MM.1S (cell line): Measurements from ENCODE around the gene VPS4A.

ENCODE experiments used
- DNase-seq: peaks from one replicate; pipeline ENCODE4 v3.0.0-alpha.2; 2015
- H2AFZ ChIP-seq: fragments of 300-600 bp; sonication (generic); 2 replicates; pipeline ENCODE4 v1.6.0; 2016; ENCODE audit warnings: antibody characterized with exemption, low read length
- H3F3A ChIP-seq: fragments of 300-600 bp; sonication (generic); 2 replicates; pipeline ENCODE4 v1.6.1; 2016; ENCODE audit warnings: mild to moderate bottlenecking, antibody characterized with exemption, low read length, moderate library complexity, mixed read lengths; ENCODE audit not compliant: insufficient read depth
- H3K27ac ChIP-seq: fragments of 300-600 bp; sonication (generic); 2 replicates; pipeline ENCODE4 v1.5.1; 2016; ENCODE audit warnings: mild to moderate bottlenecking, low read length
- H3K27me3 ChIP-seq: fragments of 300-600 bp; sonication (generic); replicated peaks from 2 replicates; pipeline ENCODE4 v1.6.0; 2016; ENCODE audit warnings: low read length; ENCODE audit not compliant: insufficient read depth
- H3K36me3 ChIP-seq: fragments of 300-600 bp; sonication (generic); replicated peaks from 2 replicates; pipeline ENCODE4 v1.6.1; 2016; ENCODE audit warnings: mild to moderate bottlenecking, low read length, mixed read lengths; ENCODE audit not compliant: insufficient read depth
- H3K4me1 ChIP-seq: fragments of 300-600 bp; sonication (generic); 2 replicates; pipeline ENCODE4 v1.6.1; 2016; ENCODE audit warnings: low read length, mixed read lengths
- H3K4me2 ChIP-seq: fragments of 300-600 bp; sonication (generic); 2 replicates; pipeline ENCODE4 v1.6.0; 2016; ENCODE audit warnings: low read depth, low read length
- H3K4me3 ChIP-seq: fragments of 300-600 bp; sonication (generic); 2 replicates; pipeline ENCODE4 v1.5.1; 2016; ENCODE audit warnings: low read length, mixed read lengths
- H3K79me2 ChIP-seq: fragments of 300-600 bp; sonication (generic); 2 replicates; pipeline ENCODE4 v1.6.1; 2016; ENCODE audit warnings: mixed run types, low read length, mixed read lengths
- H3K9ac ChIP-seq: fragments of 300-600 bp; sonication (generic); 2 replicates; pipeline ENCODE4 v1.6.1; 2016; ENCODE audit warnings: low read length, mixed read lengths
- H3K9me2 ChIP-seq: fragments of 300-600 bp; sonication (generic); replicated peaks from 2 replicates; pipeline ENCODE4 v1.6.1; 2016; ENCODE audit warnings: mild to moderate bottlenecking, low read length, mixed read lengths; ENCODE audit not compliant: insufficient read depth
- H3K9me3 ChIP-seq: fragments of 300-600 bp; sonication (generic); replicated peaks from 2 replicates; pipeline ENCODE4 v1.6.1; 2016; ENCODE audit warnings: mild to moderate bottlenecking, low read length, mixed read lengths; ENCODE audit not compliant: insufficient read depth
- H4K20me1 ChIP-seq: fragments of 300-600 bp; sonication (generic); 2 replicates; pipeline ENCODE4 v1.6.1; 2016; ENCODE audit warnings: mild to moderate bottlenecking, low read length, moderate library complexity, mixed read lengths; ENCODE audit not compliant: insufficient read depth
- EZH2 ChIP-seq: fragments of 300-600 bp; sonication (generic); optimal IDR thresholded peaks from 2 replicates; pipeline ENCODE3; 2017; ENCODE audit warnings: low read depth, mild to moderate bottlenecking, antibody characterized with exemption, low read length, mixed read lengths
- EZH2phosphoT487 ChIP-seq: fragments of 300-600 bp; sonication (generic); IDR thresholded peaks from 2 replicates; pipeline ENCODE4 v1.6.1; 2018; ENCODE audit warnings: antibody characterized with exemption, low read length
- TF ChIP-seq, protein P1 (sequence below): fragments of 300-600 bp; sonication (generic); IDR thresholded peaks from 2 replicates; pipeline ENCODE4 v1.5.1; 2016; ENCODE audit warnings: antibody characterized with exemption, low read length, mixed read lengths

VPS4A gene

DNA sequence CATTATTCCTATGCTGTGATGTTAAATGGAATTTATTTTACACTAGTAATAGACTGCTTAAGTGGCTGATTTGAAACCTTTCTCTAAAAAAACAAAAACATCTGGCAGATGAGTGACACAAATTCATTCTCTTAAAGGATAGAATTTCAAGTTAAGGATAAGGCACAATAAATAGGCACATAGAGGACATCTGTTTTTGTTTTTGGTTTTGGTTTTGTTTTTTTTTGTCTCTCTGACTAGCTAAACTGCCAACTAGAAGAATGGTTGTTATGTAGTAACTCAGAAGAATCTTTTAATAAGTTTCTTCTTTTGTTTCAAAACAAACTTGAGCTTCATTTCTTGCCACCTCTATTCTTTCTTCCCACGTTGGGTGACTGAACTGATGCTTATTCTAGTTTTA, 5.1 kb upstream of the VPS4A start:
- H3K9ac ChIP-seq: no peak overlapping the region
- TF ChIP-seq EZH2phosphoT487 (no peak), EZH2 (no peak)
- TF ChIP-seq, protein P1, sequence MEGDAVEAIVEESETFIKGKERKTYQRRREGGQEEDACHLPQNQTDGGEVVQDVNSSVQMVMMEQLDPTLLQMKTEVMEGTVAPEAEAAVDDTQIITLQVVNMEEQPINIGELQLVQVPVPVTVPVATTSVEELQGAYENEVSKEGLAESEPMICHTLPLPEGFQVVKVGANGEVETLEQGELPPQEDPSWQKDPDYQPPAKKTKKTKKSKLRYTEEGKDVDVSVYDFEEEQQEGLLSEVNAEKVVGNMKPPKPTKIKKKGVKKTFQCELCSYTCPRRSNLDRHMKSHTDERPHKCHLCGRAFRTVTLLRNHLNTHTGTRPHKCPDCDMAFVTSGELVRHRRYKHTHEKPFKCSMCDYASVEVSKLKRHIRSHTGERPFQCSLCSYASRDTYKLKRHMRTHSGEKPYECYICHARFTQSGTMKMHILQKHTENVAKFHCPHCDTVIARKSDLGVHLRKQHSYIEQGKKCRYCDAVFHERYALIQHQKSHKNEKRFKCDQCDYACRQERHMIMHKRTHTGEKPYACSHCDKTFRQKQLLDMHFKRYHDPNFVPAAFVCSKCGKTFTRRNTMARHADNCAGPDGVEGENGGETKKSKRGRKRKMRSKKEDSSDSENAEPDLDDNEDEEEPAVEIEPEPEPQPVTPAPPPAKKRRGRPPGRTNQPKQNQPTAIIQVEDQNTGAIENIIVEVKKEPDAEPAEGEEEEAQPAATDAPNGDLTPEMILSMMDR: no peak
- no peaks in the 10 kb centered on the region for H3K79me2 ChIP-seq
- H3K9me2 ChIP-seq: no peaks in the 10 kb centered on the region
- no peak overlapping the region for H3K4me2 ChIP-seq
- H3K4me3 ChIP-seq: no peak overlapping the region
- no peaks in the 10 kb centered on the region for H3K36me3 ChIP-seq
- no peak overlapping the region for H3K27ac ChIP-seq
- H3F3A ChIP-seq: no peaks in the 10 kb centered on the region
- H3K27me3 ChIP-seq: no peaks in the 10 kb centered on the region
- no peak overlapping the region for H2AFZ ChIP-seq
- peaks cover 6% of the 10 kb centered on the region; the same call in 1 of the 2 replicates for H3K4me1 ChIP-seq
- no peaks in the 10 kb centered on the region for H4K20me1 ChIP-seq
- H3K9me3 ChIP-seq: no peaks in the 10 kb centered on the region
- no peak for DNase-seq

DNA sequence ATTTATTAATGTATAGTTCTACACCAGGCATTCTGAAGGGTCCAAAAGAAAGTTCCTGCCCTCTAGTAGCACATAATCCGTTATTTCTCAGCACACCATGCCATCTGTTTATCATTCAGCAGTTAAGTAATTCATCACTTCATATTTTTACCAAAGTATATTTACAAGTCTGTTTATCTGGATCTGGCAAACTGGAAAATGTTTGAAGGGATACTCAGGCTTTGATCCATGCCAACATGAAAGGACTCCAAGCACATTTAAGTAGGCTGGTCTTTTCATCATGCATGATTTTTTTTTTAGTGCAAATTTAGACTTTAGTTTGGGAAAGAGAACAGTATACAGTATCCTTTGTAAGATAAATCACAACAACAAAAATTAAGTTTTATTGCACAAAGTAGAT, 4.1 kb upstream of the VPS4A start:
- Histone ChIP-seq H3K9ac (no peak overlapping the region), H3K9me3 (no peaks in the 10 kb centered on the region), H4K20me1 (no peaks in the 10 kb centered on the region), H3K4me2 (no peak overlapping the region), H3K9me2 (no peaks in the 10 kb centered on the region), H3F3A (peaks cover 6% of the 10 kb centered on the region; the same call in 1 of the 2 replicates), H3K79me2 (peaks cover 6% of the 10 kb centered on the region), H3K4me3 (no peak overlapping the region), H2AFZ (no peak overlapping the region), H3K36me3 (no peaks in the 10 kb centered on the region), H3K27me3 (no peaks in the 10 kb centered on the region), H3K27ac (no peak overlapping the region), H3K4me1 (peaks cover 6% of the 10 kb centered on the region; the same call in 1 of the 2 replicates)
- DNase-seq: no peak
- TF ChIP-seq EZH2: no peak
- no peak for TF ChIP-seq EZH2phosphoT487
- TF ChIP-seq, protein P1: no peak

DNA sequence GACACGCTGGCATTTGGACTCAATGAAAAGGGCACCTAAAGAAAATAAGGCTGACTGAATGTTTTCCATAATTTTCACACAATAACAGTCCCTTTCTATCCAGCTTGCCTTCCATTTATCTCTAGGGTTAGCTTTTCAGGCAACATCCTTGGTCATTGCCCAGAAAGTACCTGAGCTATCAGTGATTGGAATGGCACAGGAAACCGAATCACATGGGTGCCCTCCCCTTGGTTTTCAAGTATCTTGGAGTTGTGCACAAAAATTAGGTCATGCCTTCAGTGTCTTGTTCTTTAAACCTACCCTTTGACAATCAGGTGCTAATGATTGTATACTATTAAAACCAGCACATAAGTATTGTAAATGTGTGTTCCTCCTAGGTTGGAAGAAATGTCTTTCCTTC, 3.3 kb upstream of the VPS4A start:
- Histone ChIP-seq H3K27ac (no peak overlapping the region), H4K20me1 (no peaks in the 10 kb centered on the region), H3K36me3 (no peaks in the 10 kb centered on the region), H3K4me1 (peaks cover 6% of the 10 kb centered on the region; the same call in 1 of the 2 replicates), H3K9me2 (no peaks in the 10 kb centered on the region), H3K4me2 (no peak overlapping the region), H3K9ac (no peak overlapping the region), H3K79me2 (peaks cover 13% of the 10 kb centered on the region), H2AFZ (no peak overlapping the region), H3K27me3 (no peaks in the 10 kb centered on the region), H3F3A (peaks cover 8% of the 10 kb centered on the region; the same call in 1 of the 2 replicates), H3K4me3 (no peak overlapping the region), H3K9me3 (no peaks in the 10 kb centered on the region)
- TF ChIP-seq, protein P1: no peak
- no peak for TF ChIP-seq EZH2phosphoT487
- no peak for TF ChIP-seq EZH2
- DNase-seq: no peak
